ENCODE results near the gene DNAAF3.

Gene DNAAF3

DNA sequence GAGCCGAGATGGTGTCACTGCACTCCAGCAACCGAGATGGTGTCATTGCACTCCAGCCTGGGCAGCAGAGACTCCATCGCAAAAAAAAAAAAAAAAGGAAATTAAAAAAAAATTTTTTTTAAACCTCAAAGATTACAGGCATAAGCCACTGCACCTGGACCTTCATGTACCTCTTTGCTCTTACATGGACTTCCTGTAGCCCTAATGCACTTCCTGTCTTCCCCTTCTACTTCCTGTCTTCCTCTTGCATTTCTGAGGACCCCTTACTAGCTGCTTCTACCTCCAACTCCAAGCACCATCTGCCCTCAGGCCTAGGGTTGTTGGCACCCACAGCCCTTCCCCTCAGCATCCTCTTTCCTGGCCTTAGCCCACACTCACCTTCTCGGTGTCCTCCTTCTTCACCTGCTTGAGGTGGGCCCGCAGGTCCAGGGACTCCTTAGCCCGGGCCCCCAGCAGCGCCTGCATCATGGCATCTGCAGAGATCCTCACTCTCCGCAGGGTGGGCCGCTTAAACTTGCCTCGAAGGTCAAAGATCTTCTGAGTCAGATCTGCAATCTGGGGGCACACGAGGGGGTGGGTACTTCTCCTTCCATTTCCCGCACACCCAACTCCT is 12.7 kb downstream of the DNAAF3 start:
- H3K4me1 ChIP-seq (ENCODE audit: control insufficient read depth in 2 of 2, insufficient read depth in 2 of 2, low read length in 2 of 2), result peaks cover 3% of the 10 kb centered on the region in 2 donors
- no peaks in the 10 kb centered on the region for H3K36me3 ChIP-seq (ENCODE audit: control insufficient read depth in 2 of 2, insufficient read depth in 2 of 2, low read length in 2 of 2)
- H3K9ac ChIP-seq (ENCODE audit: low read depth in 1 of 2, low read length in 2 of 2), result no peak overlapping the region
- no peak overlapping the region for H3K4me3 ChIP-seq (ENCODE audit: low read length in 2 of 2)
- H3K27ac ChIP-seq (ENCODE audit: low read depth in 2 of 2, low read length in 2 of 2), result no peak overlapping the region
- H3K9me3 ChIP-seq (ENCODE audit: control insufficient read depth in 2 of 2, low read length in 2 of 2), result no peaks in the 10 kb centered on the region
- peaks cover 8 to 9% of the 10 kb centered on the region in 2 donors for H3K27me3 ChIP-seq (ENCODE audit: control insufficient read depth in 2 of 2, insufficient read depth in 2 of 2, low read length in 2 of 2)

DNA sequence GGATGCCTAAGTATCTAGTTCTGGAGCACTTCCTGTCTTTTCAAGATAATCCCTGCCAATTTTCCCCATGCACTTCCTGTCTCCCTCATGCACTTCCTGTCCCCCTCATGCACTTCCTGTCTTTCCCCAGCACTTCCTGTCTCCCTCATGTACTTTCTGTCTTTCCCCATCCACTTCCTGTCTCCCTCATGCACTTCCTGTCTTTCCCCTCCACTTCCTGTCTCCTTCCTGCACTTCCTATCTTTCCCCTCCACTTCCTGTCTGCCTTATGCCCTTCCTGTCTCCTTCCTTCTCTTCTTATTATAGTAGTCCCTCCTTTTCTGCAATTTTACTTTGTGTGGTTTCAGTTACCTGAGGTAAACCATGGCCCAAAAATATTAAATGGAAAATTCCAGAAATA is 14.4 kb downstream of the DNAAF3 start:
- H3K4me1 ChIP-seq (ENCODE audit: control insufficient read depth in 2 of 2, insufficient read depth in 2 of 2, low read length in 2 of 2), result peaks cover 3% of the 10 kb centered on the region in 2 donors
- H3K9ac ChIP-seq (ENCODE audit: low read depth in 1 of 2, low read length in 2 of 2), result no peak overlapping the region
- H3K36me3 ChIP-seq (ENCODE audit: control insufficient read depth in 2 of 2, insufficient read depth in 2 of 2, low read length in 2 of 2), result no peaks in the 10 kb centered on the region
- no peak overlapping the region for H3K4me3 ChIP-seq (ENCODE audit: low read length in 2 of 2)
- peaks cover 8 to 19% of the 10 kb centered on the region in 2 donors for H3K27me3 ChIP-seq (ENCODE audit: control insufficient read depth in 2 of 2, insufficient read depth in 2 of 2, low read length in 2 of 2)
- H3K27ac ChIP-seq (ENCODE audit: low read depth in 2 of 2, low read length in 2 of 2), result no peak overlapping the region
- H3K9me3 ChIP-seq (ENCODE audit: control insufficient read depth in 2 of 2, low read length in 2 of 2), result no peaks in the 10 kb centered on the region

GRCh38 chr19:55149078-55150003 is 17.1 kb downstream of the DNAAF3 start, which contains the start of gene TNNT1:
Gene TNNT1 (minus strand): TSS chr19:55149206. CDS start chr19:55147157, 2,049 bp downstream.
- Histone ChIP-seq H3K9ac (ENCODE audit: low read depth in 1 of 2, low read length in 2 of 2) (no peak within 1 kb of the TSS), H3K4me3 (ENCODE audit: low read length in 2 of 2) (no peak within 1 kb of the TSS), H3K27ac (ENCODE audit: low read depth in 2 of 2, low read length in 2 of 2) (no peak within 1 kb of the TSS), H3K4me1 (ENCODE audit: control insufficient read depth in 2 of 2, insufficient read depth in 2 of 2, low read length in 2 of 2) (no peaks in the 10 kb centered on the region), H3K9me3 (ENCODE audit: control insufficient read depth in 2 of 2, low read length in 2 of 2) (no peaks in the 10 kb centered on the region), H3K36me3 (ENCODE audit: control insufficient read depth in 2 of 2, insufficient read depth in 2 of 2, low read length in 2 of 2) (no peaks in the 10 kb centered on the region), H3K27me3 (ENCODE audit: control insufficient read depth in 2 of 2, insufficient read depth in 2 of 2, low read length in 2 of 2) (peaks cover 10 to 23% of the 10 kb centered on the region in 2 donors)

DNA sequence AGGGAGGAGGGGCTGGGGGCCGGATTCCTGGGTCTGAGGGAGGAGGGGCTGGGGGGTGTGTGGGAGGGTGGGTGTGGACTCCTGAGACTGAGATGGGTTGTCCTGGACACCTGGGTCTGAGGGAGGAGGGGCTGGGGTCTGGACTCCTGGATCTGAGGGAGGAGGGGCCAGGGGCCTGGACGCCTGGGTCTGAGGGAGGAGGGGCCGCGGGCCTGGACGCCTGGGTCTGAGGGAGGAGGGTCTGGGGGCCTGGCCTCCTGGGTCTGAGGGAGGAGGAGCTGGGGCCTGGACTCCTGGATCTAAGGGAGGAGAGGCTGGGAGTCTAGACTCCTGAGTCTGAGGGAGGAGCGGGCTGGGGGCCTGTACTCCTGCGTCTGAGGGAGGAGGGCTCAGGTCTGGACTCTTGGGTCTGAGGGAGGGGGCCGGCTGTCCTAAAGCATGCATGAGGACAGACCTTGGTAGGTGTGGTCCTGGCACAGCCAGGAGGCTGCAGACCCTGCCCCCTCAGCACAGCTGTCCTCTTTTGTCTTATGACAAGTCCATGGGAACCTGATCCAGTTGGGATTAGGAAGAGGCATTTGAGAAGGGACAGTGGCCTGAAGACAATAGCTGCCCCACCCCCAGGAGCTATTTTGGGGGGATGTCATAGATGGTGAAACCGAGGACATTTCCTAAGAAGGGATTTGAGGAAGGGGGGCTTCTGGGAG is 18.7 kb downstream of the DNAAF3 start:
- no peak overlapping the region for H3K4me3 ChIP-seq (ENCODE audit: low read length in 2 of 2)
- no peaks in the 10 kb centered on the region for H3K36me3 ChIP-seq (ENCODE audit: control insufficient read depth in 2 of 2, insufficient read depth in 2 of 2, low read length in 2 of 2)
- H3K27me3 ChIP-seq (ENCODE audit: control insufficient read depth in 2 of 2, insufficient read depth in 2 of 2, low read length in 2 of 2), result peaks cover 16 to 23% of the 10 kb centered on the region in 2 donors
- H3K9ac ChIP-seq (ENCODE audit: low read depth in 1 of 2, low read length in 2 of 2), result no peak overlapping the region
- H3K27ac ChIP-seq (ENCODE audit: low read depth in 2 of 2, low read length in 2 of 2), result no peak overlapping the region
- no peaks in the 10 kb centered on the region for H3K9me3 ChIP-seq (ENCODE audit: control insufficient read depth in 2 of 2, low read length in 2 of 2)
- H3K4me1 ChIP-seq (ENCODE audit: control insufficient read depth in 2 of 2, insufficient read depth in 2 of 2, low read length in 2 of 2), result no peaks in the 10 kb centered on the region

GRCh38 chr19:55146705-55147273 is 19.6 kb downstream of the DNAAF3 start:
- no peak overlapping the region for H3K27ac ChIP-seq (ENCODE audit: low read depth in 2 of 2, low read length in 2 of 2)
- H3K9me3 ChIP-seq (ENCODE audit: control insufficient read depth in 2 of 2, low read length in 2 of 2), result no peaks in the 10 kb centered on the region
- H3K4me1 ChIP-seq (ENCODE audit: control insufficient read depth in 2 of 2, insufficient read depth in 2 of 2, low read length in 2 of 2), result no peaks in the 10 kb centered on the region
- no peaks in the 10 kb centered on the region for H3K36me3 ChIP-seq (ENCODE audit: control insufficient read depth in 2 of 2, insufficient read depth in 2 of 2, low read length in 2 of 2)
- H3K27me3 ChIP-seq (ENCODE audit: control insufficient read depth in 2 of 2, insufficient read depth in 2 of 2, low read length in 2 of 2), result peaks cover 16 to 23% of the 10 kb centered on the region in 2 donors
- H3K9ac ChIP-seq (ENCODE audit: low read depth in 1 of 2, low read length in 2 of 2), result no peak overlapping the region
- no peak overlapping the region for H3K4me3 ChIP-seq (ENCODE audit: low read length in 2 of 2)

- Histone ChIP-seq H3K9me3 (ENCODE audit: control insufficient read depth in 2 of 2, low read length in 2 of 2) (no peaks in the 10 kb centered on the region), H3K4me1 (ENCODE audit: control insufficient read depth in 2 of 2, insufficient read depth in 2 of 2, low read length in 2 of 2) (no peaks in the 10 kb centered on the region), H3K27me3 (ENCODE audit: control insufficient read depth in 2 of 2, insufficient read depth in 2 of 2, low read length in 2 of 2) (peaks cover 16 to 23% of the 10 kb centered on the region in 2 donors), H3K4me3 (ENCODE audit: low read length in 2 of 2) (no peak overlapping the region), H3K27ac (ENCODE audit: low read depth in 2 of 2, low read length in 2 of 2) (no peak overlapping the region), H3K36me3 (ENCODE audit: control insufficient read depth in 2 of 2, insufficient read depth in 2 of 2, low read length in 2 of 2) (no peaks in the 10 kb centered on the region), H3K9ac (ENCODE audit: low read depth in 1 of 2, low read length in 2 of 2) (no peak overlapping the region)
These were observed 20.2 kb downstream of the DNAAF3 start for GRCh38 chr19:55146078-55146704.

DNA sequence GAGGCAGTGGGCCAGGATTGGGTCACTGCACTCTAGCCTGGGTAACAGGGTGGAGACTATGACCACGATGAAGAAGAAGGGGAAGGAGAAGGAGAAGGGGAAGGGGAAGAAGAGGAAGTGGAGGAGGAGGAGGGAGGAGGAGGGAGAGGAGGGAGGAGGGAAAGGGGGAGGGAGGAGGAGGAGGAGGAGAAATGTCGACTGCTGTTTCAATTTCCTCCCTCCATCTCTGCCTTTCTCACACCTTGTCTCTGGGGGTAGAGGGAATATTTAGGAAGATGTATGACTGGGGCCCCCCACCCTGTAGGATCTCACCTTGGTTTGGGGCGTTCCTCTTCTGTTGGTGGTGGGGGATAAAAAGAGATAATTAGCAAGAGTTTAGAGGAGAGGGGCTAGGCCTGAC is 21.2 kb downstream of the DNAAF3 start:
- no peaks in the 10 kb centered on the region for H3K4me1 ChIP-seq (ENCODE audit: control insufficient read depth in 2 of 2, insufficient read depth in 2 of 2, low read length in 2 of 2)
- no peak overlapping the region for H3K4me3 ChIP-seq (ENCODE audit: low read length in 2 of 2)
- no peak overlapping the region for H3K27ac ChIP-seq (ENCODE audit: low read depth in 2 of 2, low read length in 2 of 2)
- H3K9me3 ChIP-seq (ENCODE audit: control insufficient read depth in 2 of 2, low read length in 2 of 2), result no peaks in the 10 kb centered on the region
- no peak overlapping the region for H3K9ac ChIP-seq (ENCODE audit: low read depth in 1 of 2, low read length in 2 of 2)
- no peaks in the 10 kb centered on the region for H3K36me3 ChIP-seq (ENCODE audit: control insufficient read depth in 2 of 2, insufficient read depth in 2 of 2, low read length in 2 of 2)
- H3K27me3 ChIP-seq (ENCODE audit: control insufficient read depth in 2 of 2, insufficient read depth in 2 of 2, low read length in 2 of 2), result peaks cover 15 to 21% of the 10 kb centered on the region in 2 donors

DNA sequence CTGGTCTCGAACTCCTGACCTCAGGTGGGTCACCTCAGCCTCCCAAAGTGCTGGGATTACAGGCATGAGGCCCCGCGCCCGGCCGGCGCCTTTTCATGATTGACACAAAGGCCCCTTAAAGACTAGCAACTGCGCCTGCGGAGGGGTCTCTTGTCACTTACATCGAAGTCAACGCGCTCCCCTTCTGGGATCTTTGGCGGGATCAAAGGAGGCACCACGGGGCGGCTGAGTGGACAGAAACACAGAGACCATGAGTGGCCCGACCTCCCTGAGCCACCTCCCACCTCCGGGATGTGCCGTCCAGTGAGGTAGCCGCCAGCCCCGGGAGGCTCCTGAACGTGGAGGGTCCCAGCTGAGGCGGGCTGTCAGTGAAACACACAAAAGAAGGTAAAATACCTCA is 24.7 kb downstream of the DNAAF3 start:
- Histone ChIP-seq H3K27ac (ENCODE audit: low read depth in 2 of 2, low read length in 2 of 2) (no peak overlapping the region), H3K9me3 (ENCODE audit: control insufficient read depth in 2 of 2, low read length in 2 of 2) (no peaks in the 10 kb centered on the region), H3K4me3 (ENCODE audit: low read length in 2 of 2) (no peak overlapping the region), H3K36me3 (ENCODE audit: control insufficient read depth in 2 of 2, insufficient read depth in 2 of 2, low read length in 2 of 2) (no peaks in the 10 kb centered on the region), H3K4me1 (ENCODE audit: control insufficient read depth in 2 of 2, insufficient read depth in 2 of 2, low read length in 2 of 2) (no peaks in the 10 kb centered on the region), H3K27me3 (ENCODE audit: control insufficient read depth in 2 of 2, insufficient read depth in 2 of 2, low read length in 2 of 2) (peaks cover 4 to 10% of the 10 kb centered on the region in 2 donors), H3K9ac (ENCODE audit: low read depth in 1 of 2, low read length in 2 of 2) (no peak overlapping the region)

DNA sequence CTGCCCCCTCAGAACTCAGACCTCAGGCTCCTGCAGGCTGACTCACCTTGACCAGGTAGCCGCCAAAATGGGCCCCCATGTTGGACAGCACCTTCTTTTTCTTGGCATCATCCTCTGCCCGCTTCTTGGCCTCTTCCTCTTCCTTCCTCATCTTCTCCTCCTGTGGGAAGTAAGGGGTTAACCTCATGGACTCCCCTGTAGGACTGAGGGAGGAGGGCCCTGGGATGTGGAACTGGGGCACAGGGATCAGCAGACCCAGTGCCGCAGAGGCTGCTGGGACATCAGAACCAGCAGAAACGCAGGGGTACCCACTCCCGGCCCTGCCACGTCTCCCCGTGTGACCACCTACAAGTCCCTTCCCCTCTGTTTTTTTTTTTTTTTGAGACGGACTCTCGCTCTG is 28.5 kb downstream of the DNAAF3 start:
- peaks cover 3 to 4% of the 10 kb centered on the region in 2 donors for H3K27me3 ChIP-seq (ENCODE audit: control insufficient read depth in 2 of 2, insufficient read depth in 2 of 2, low read length in 2 of 2)
- no peak overlapping the region for H3K27ac ChIP-seq (ENCODE audit: low read depth in 2 of 2, low read length in 2 of 2)
- no peak overlapping the region for H3K4me3 ChIP-seq (ENCODE audit: low read length in 2 of 2)
- H3K9me3 ChIP-seq (ENCODE audit: control insufficient read depth in 2 of 2, low read length in 2 of 2), result no peaks in the 10 kb centered on the region
- no peaks in the 10 kb centered on the region for H3K4me1 ChIP-seq (ENCODE audit: control insufficient read depth in 2 of 2, insufficient read depth in 2 of 2, low read length in 2 of 2)
- no peak overlapping the region for H3K9ac ChIP-seq (ENCODE audit: low read depth in 1 of 2, low read length in 2 of 2)
- H3K36me3 ChIP-seq (ENCODE audit: control insufficient read depth in 2 of 2, insufficient read depth in 2 of 2, low read length in 2 of 2), result no peaks in the 10 kb centered on the region
